Pancreas (tissue), 10 donors: ENCODE results near the gene TMEM130. TPM values are rescaled to one million over a fixed set of nuclear protein-coding genes. Genes with fewer than 3 reads are reported as not detected.
"Not testable (repeated sequence)": the region's sequence is repeated elsewhere in the genome, so short reads cannot be mapped to it uniquely, and the experiment has no call there.

Source experiments
- ATAC-seq, 4 donors: fragments of 200-7000 bp; cut with Tn5 transposase; one replicate each; pipeline versions ENCODE4 v1.8.0 to v1.9.1; 2020; ENCODE audit warnings: mild to moderate bottlenecking in 4 of 4, moderate library complexity in 4 of 4
- DNase-seq, 6 donors: peaks; one replicate each; pipeline ENCODE4 v3.0.0-alpha.2; 2020
- FAIRE-seq: peaks from 2 replicates; lab custom pipeline; 2012; peaks lifted over from hg19 to GRCh38; lab: Jason Lieb, UNC
- H3K27ac ChIP-seq, 4 donors: fragments of 200-600 bp; sonication (generic); 1 replicate in 3 of 4; 2 replicates in 1 of 4; pipeline versions ENCODE4 v1.5.0 to v1.8.0; 2020
- H3K27me3 ChIP-seq, 4 donors: fragments of 200-600 bp; one replicate each; pipeline ENCODE4 v1.8.0; 2021
- H3K36me3 ChIP-seq, 3 donors: fragments of 200-600 bp; sonication (generic) in 1 of 3; one replicate each; pipeline versions ENCODE4 v1.5.0 to v1.8.0; 2020 to 2021
- H3K4me1 ChIP-seq, 3 donors: fragments of 200-600 bp; one replicate each; pipeline ENCODE4 v1.8.0; 2021
- H3K4me3 ChIP-seq, 4 donors: fragments of 200-600 bp; sonication (generic) in 2 of 4; one replicate each; pipeline versions ENCODE4 v1.5.0 to v1.8.0; 2020 to 2021
- H3K9me3 ChIP-seq, 4 donors: fragments of 200-600 bp; one replicate each; pipeline ENCODE4 v1.8.0; 2021
- CTCF ChIP-seq, 4 donors: fragments of 200-600 bp; sonication (generic) in 3 of 4; IDR thresholded peaks; one replicate each; pipeline versions ENCODE4 v1.5.0 to v1.8.0; 2021; ENCODE audit warnings: antibody characterized with exemption in 4 of 4
- WGBS, 2 donors: extraction: QIAGEN DNeasy Blood & Tissue Kit; methylation state at CpG; one replicate each; pipeline ENCODE4 v1.1.7; 2013; 5-methylcytosine and 5-hydroxymethylcytosine counted together
- intact Hi-C, 3 donors: fragments of 100-400 bp; cut with DNase I; formaldehyde crosslinking; loops; one replicate each; pipeline versions ENCODE4 v1.11.1 to v1.14.2; 2022
- polyA plus RNA-seq, 2 donors: library from polyadenylated mRNA; stranded (reverse); fragments of 200-250 nt; gene quantifications; one replicate each; pipeline ENCODE4 v1.2.3, GENCODE V29; 2013
- total RNA-seq, 6 donors: library from RNA; stranded (reverse); fragmentation: NEBNext Ultra II Directional in 4 of 6; extraction: Animal tissue kit (Norgen Biotek cat#: 25700) in 4 of 6; gene quantifications; one replicate each; pipeline versions ENCODE4 v1.2.1 to v1.2.4, GENCODE V29; 2021 to 2023
- donor health status: healthy with polysubstance abuse.
- donor health status: DM: no; HTN: no; CAD: no; lungs with moderate emphysema.
- donor health status: DM: no; HTN: no; CAD: no.
- donor health status: control.
- donor health status: control.
- donor health status: Bipolar disorder and iron deficiency.
- donor health status: DM: yes; HTN: yes; CAD: no.
- donor health status: DM: no; HTN: no; CAD: no.
- donor health status: DM: no; HTN: no; CAD: no.
- donor health status: DM: yes; HTN: yes; CAD: no.

TMEM130 gene
- total and polyA plus RNA-seq, 8 donors: 0.13 to 3.7 (median 0.45) TPM

GRCh38 chr7:98875501-98875900 lies 5.7 kb upstream of the TMEM130 start:
- WGBS, 2 donors: 48 to 54% methylated on average over 9 of the region's 9 CpGs
- FAIRE-seq (no peak), DNase-seq (peak in 1 of 6 donors; percentile 44), ATAC-seq (no peak)
- Histone ChIP-seq H3K4me3 (no peak overlapping the region), H3K36me3 (no peaks in the 10 kb centered on the region), H3K27me3 (peaks cover 0 to 6% (median 0%) of the 10 kb centered on the region in 4 donors), H3K27ac (no peak overlapping the region), H3K4me1 (peaks cover 0 to 8% (median 3%) of the 10 kb centered on the region in 3 donors), H3K9me3 (no peaks in the 10 kb centered on the region)
- intact Hi-C loops: no loop called here
- no peak for TF ChIP-seq CTCF (IDR thresholded peaks at IDR 0.05)

- DNase-seq: no peak
- Histone ChIP-seq H3K4me3 (no peak overlapping the region), H3K9me3 (no peaks in the 10 kb centered on the region), H3K36me3 (no peaks in the 10 kb centered on the region), H3K27ac (no peak overlapping the region), H3K27me3 (peaks cover 0 to 8% (median 0%) of the 10 kb centered on the region in 4 donors), H3K4me1 (peaks cover 0 to 2% (median 0%) of the 10 kb centered on the region in 3 donors)
- TF ChIP-seq CTCF (IDR thresholded peaks at IDR 0.05): no peak
- no peak for ATAC-seq
- intact Hi-C loops: no loop called here
- no peak for FAIRE-seq
- WGBS, 2 donors: 83 to 91% methylated on average over 1 of the region's 1 CpG
Observed at GRCh38 chr7:98874942-98875341, 5.1 kb upstream of the TMEM130 start.

- DNase-seq: peak in 1 of 6 donors; percentile 43
- H3K27ac ChIP-seq, H3K9me3 ChIP-seq, intact Hi-C loops, ATAC-seq, H3K4me1 ChIP-seq, H3K4me3 ChIP-seq, H3K36me3 ChIP-seq, FAIRE-seq: not testable (repeated sequence)
- H3K27me3 ChIP-seq: peaks cover 0 to 14% (median 0%) of the 10 kb centered on the region in 4 donors
- WGBS, 2 donors: 81 to 86% methylated on average over 11 of the region's 11 CpGs
Observed at GRCh38 chr7:98873610-98874009, 3.8 kb upstream of the TMEM130 start.

DNA sequence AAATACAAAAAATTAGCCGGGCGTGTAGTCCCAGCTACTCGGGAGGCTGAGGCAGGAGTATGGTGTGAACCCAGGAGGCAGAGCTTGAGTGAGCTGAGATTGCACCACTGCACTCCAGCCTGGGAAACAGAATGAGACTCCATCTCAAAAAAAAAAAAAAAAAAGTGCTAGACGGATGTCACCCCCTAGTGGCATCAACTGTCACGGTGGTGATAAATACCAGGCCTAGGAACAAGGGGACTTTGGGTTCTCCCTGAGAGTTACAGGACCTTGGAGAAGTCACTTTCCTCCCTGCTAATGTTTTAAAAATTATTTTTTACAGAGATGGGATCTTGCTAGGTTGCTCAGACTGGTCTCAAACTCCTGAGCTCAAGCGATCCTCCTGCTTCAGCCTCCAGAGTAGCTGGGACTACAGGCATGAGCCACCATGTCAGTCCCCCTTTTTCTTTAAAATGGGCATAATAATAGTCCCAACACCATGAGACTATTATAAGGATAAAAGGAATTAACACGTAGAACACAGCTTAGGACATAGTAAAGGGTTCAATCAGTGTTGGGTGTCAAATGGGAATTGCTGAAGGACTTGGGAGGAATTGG lies 2.6 kb upstream of the TMEM130 start:
- Histone ChIP-seq H3K27ac (no peak overlapping the region), H3K36me3 (no peaks in the 10 kb centered on the region), H3K4me3 (no peak overlapping the region), H3K9me3 (no peaks in the 10 kb centered on the region), H3K4me1 (no peaks in the 10 kb centered on the region), H3K27me3 (peaks cover 0 to 14% (median 0%) of the 10 kb centered on the region in 4 donors)
- intact Hi-C loops: no loop called here
- DNase-seq: peak in 1 of 6 donors; percentile 4
- no peak for FAIRE-seq
- 65 to 69% methylated on average over 7 of the region's 7 CpGs for WGBS, 2 donors
- TF ChIP-seq CTCF (IDR thresholded peaks at IDR 0.05): no peak
- no peak for ATAC-seq

- FAIRE-seq: no peak
- no peak for TF ChIP-seq CTCF (IDR thresholded peaks at IDR 0.05)
Observed at GRCh38 chr7:98870807-98871491, 1.1 kb upstream of the TMEM130 start.

More at GRCh38 chr7:98870807-98871491, 1.1 kb upstream of the TMEM130 start:
- ATAC-seq (no peak), DNase-seq (peak in 1 of 6 donors; percentile 31)
- 73 to 74% methylated on average over 17 of the region's 17 CpGs for WGBS, 2 donors
- Histone ChIP-seq H3K27ac (no peak overlapping the region), H3K36me3 (no peaks in the 10 kb centered on the region), H3K27me3 (peaks cover 0 to 14% (median 0%) of the 10 kb centered on the region in 4 donors), H3K4me1 (no peaks in the 10 kb centered on the region), H3K4me3 (no peak overlapping the region), H3K9me3 (no peaks in the 10 kb centered on the region)
- intact Hi-C loops: no loop called here
